Chondrocyte (in vitro differentiated cells): ENCODE results near the gene FAM209A. TPM values are rescaled to one million over a fixed set of nuclear protein-coding genes. Genes with fewer than 3 reads are reported as not detected.
"Not testable (repeated sequence)": the region's sequence is repeated elsewhere in the genome, so short reads cannot be mapped to it uniquely, and the experiment has no call there.

ENCODE experiments used
- DNase-seq: peaks from one replicate; pipeline ENCODE4 v3.0.0; 2021; ENCODE audit warnings: mixed read lengths, low spot score
- H3K27ac Mint-ChIP-seq: one replicate; pipeline ENCODE4 v1.8.0; 2021; ENCODE audit warnings: mild to moderate bottlenecking, moderate library complexity, mixed read lengths; ENCODE audit not compliant: unreplicated experiment
- H3K27me3 Mint-ChIP-seq: 2 replicates; pipeline ENCODE4 v1.8.0; 2021; ENCODE audit warnings: low read depth, mixed read lengths
- H3K36me3 Mint-ChIP-seq: 2 replicates; pipeline ENCODE4 v1.8.0; 2021; ENCODE audit warnings: low read depth, mixed read lengths
- H3K4me1 Mint-ChIP-seq: 2 replicates; pipeline ENCODE4 v1.8.0; 2021; ENCODE audit warnings: low read depth, mild to moderate bottlenecking, mixed read lengths
- H3K4me3 Mint-ChIP-seq: one replicate; pipeline ENCODE4 v1.8.0; 2021; ENCODE audit warnings: mild to moderate bottlenecking, moderate library complexity, mixed read lengths; ENCODE audit not compliant: unreplicated experiment
- H3K9me3 Mint-ChIP-seq: 2 replicates; pipeline ENCODE4 v1.8.0; 2021; ENCODE audit warnings: low read depth, mixed read lengths
- CTCF ChIP-seq: fragments of 200-600 bp; sonication (generic); IDR thresholded peaks from 2 replicates; pipeline ENCODE4 v1.5.0; 2021; ENCODE audit warnings: antibody characterized with exemption, mild to moderate bottlenecking, moderate library complexity
- total RNA-seq: library from RNA; stranded (reverse); gene quantifications from 3 replicates; pipeline ENCODE4 v1.2.1, GENCODE V29; 2021

Gene FAM209A
- total RNA-seq, 1 donor from 2014 or later: 0.55 TPM

DNA sequence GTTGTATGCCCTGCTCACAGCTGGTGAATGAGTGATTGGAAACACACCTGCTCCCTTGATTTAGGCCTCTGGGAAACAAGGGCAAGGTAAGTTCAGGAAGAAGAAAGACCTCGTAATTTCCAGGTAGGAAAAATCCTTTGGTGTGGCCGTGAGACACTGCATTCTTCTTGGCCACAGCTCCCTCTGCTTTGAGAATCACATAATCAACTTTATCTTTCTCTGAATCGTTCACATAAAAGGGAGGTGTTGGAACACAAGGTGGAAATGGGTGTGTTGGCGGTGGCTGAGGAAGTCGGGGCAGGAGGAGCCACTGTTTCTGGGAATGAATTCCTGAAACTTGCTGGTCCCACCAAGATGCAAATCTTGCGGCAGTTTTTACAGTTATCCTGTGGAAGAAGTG, 34.4 kb downstream of the FAM209A start:
- DNase-seq: no peak
- H3K4me1 Mint-ChIP-seq: peaks cover 10% of the 10 kb centered on the region
- no peak overlapping the region for H3K27ac Mint-ChIP-seq
- peaks cover 6% of the 10 kb centered on the region for H3K9me3 Mint-ChIP-seq
- no peak for TF ChIP-seq CTCF
- H3K4me3 Mint-ChIP-seq: no peak overlapping the region
- H3K27me3 Mint-ChIP-seq: no peaks in the 10 kb centered on the region
- no peaks in the 10 kb centered on the region for H3K36me3 Mint-ChIP-seq

DNA sequence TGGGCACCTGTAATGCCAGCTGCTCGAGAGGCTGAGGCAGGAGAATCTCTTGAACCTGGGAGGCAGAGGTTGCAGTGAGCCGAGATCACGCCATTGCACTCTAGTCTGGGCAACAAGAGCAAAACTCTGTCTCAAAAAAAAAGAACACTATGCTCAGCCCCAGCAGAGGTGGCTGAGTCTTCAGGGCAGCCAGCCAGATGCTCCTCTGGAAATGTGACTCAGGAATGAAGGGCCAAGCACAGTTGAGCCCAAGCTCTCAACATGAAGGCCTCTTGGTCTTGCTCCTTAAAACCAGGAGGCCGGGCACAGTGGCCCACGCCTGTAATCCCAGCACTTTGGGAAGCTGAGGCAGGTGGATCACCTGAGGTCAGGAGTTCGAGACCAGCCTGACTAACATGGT, 40.0 kb downstream of the FAM209A start:
- H3K4me3 Mint-ChIP-seq, H3K36me3 Mint-ChIP-seq, H3K9me3 Mint-ChIP-seq, DNase-seq, H3K27me3 Mint-ChIP-seq, H3K27ac Mint-ChIP-seq, H3K4me1 Mint-ChIP-seq: not testable (repeated sequence)

DNA sequence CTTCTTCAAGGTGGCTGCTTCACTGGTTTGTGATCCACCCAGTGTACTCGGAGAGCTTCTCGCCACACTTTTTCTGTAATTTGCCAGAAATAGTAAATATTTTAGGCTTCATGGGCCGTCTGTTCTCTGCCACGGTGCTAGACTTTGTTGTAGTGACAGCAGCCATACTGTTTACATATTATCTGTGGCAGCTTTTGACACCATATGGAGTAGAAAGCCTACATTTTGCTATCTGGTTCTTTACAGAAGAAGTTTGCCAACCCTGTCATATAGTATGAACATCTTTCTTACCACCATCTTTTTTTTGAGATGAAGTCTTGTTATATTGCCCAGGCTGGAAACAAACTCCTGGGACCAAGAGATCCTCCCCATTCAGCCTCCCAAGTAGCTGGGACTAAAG, 41.0 kb downstream of the FAM209A start:
- Mint-ChIP-seq H3K27ac (no peak overlapping the region), H3K27me3 (no peaks in the 10 kb centered on the region), H3K4me3 (no peak overlapping the region), H3K36me3 (no peaks in the 10 kb centered on the region), H3K9me3 (no peaks in the 10 kb centered on the region), H3K4me1 (no peaks in the 10 kb centered on the region)
- TF ChIP-seq CTCF: no peak
- DNase-seq: no peak

- Mint-ChIP-seq H3K27ac (no peak overlapping the region), H3K27me3 (no peaks in the 10 kb centered on the region), H3K4me1 (no peaks in the 10 kb centered on the region), H3K9me3 (peaks cover 2% of the 10 kb centered on the region), H3K4me3 (no peak overlapping the region), H3K36me3 (no peaks in the 10 kb centered on the region)
- no peak for DNase-seq
- TF ChIP-seq CTCF: no peak
These were observed 42.1 kb downstream of the FAM209A start for GRCh38 chr20:56566621-56567020.

- H3K27me3 Mint-ChIP-seq: peaks cover 4% of the 10 kb centered on the region
- no peak overlapping the region for H3K27ac Mint-ChIP-seq
- H3K4me1 Mint-ChIP-seq: no peaks in the 10 kb centered on the region
- H3K9me3 Mint-ChIP-seq: peaks cover 3% of the 10 kb centered on the region
- no peaks in the 10 kb centered on the region for H3K36me3 Mint-ChIP-seq
- DNase-seq: no peak
- no peak overlapping the region for H3K4me3 Mint-ChIP-seq
- TF ChIP-seq CTCF: no peak
These were observed 46.3 kb downstream of the FAM209A start for GRCh38 chr20:56570832-56571231.

DNA sequence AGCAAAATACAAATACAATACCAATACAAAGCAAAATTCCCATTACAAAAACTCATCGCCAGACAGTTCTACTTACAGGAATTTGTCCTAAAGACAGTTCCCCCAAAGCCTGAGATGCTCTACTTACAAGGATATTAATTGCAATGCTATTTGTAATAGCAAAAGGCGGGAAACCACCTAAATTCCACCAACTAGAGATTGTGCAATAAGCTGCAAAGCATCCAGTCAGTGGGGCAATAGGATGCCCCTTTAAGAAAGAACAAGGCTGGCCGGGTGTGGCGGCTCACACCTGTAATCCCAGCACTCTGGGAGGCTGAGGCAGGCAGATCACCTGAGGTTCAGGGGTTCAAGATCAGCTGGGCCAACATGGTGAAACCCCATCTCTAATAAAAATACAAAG, 47.6 kb downstream of the FAM209A start:
- no peak overlapping the region for H3K27ac Mint-ChIP-seq
- no peak for DNase-seq
- peaks cover 4% of the 10 kb centered on the region for H3K27me3 Mint-ChIP-seq
- H3K36me3 Mint-ChIP-seq: no peaks in the 10 kb centered on the region
- no peaks in the 10 kb centered on the region for H3K4me1 Mint-ChIP-seq
- peaks cover 3% of the 10 kb centered on the region for H3K9me3 Mint-ChIP-seq
- no peak for TF ChIP-seq CTCF
- no peak overlapping the region for H3K4me3 Mint-ChIP-seq
